LoVo (cell line): ENCODE results near the gene DVL1.
A peak's percentile ranks its signal among the peaks of the same experiment; 100 is the strongest.
"Not testable (repeated sequence)": the region's sequence is repeated elsewhere in the genome, so short reads cannot be mapped to it uniquely, and the experiment has no call there.

Source experiments
- DNase-seq: peaks from one replicate; pipeline ENCODE4 v3.0.0-alpha.2; 2016; ENCODE audit warnings: low spot score

DVL1 gene

GRCh38 chr1:1349256-1350012 lies at the start of gene DVL1:
DVL1 (minus strand) TSS chr1:1349418; CDS start chr1:1349065, 353 bp downstream.
- DNase-seq, result peak; percentile 75

- DNase-seq, result no peak
These were observed 49.5 kb upstream of the DVL1 start for GRCh38 chr1:1398677-1399186.

GRCh38 chr1:1397839-1398523 lies 48.8 kb upstream of the DVL1 start:
- no peak for DNase-seq

GRCh38 chr1:1395166-1395565 lies 45.9 kb upstream of the DVL1 start:
- no peak for DNase-seq

- DNase-seq, result no peak
These were observed 44.9 kb upstream of the DVL1 start for GRCh38 chr1:1394116-1394515.

- no peak for DNase-seq
These were observed 44.2 kb upstream of the DVL1 start for GRCh38 chr1:1393428-1393827.

- no peak for DNase-seq
These were observed 43.8 kb upstream of the DVL1 start for GRCh38 chr1:1393014-1393413.

- DNase-seq, result no peak
These were observed 42.0 kb upstream of the DVL1 start for GRCh38 chr1:1391225-1391624.

- DNase-seq, result no peak
These were observed 41.5 kb upstream of the DVL1 start for GRCh38 chr1:1390675-1391074.

GRCh38 chr1:1388078-1388472 lies 38.9 kb upstream of the DVL1 start:
- no peak for DNase-seq

GRCh38 chr1:1387098-1388077 lies 38.2 kb upstream of the DVL1 start:
- DNase-seq, result no peak

- no peak for DNase-seq
These were observed 36.7 kb upstream of the DVL1 start for GRCh38 chr1:1385931-1386330.

- not testable (repeated sequence) for DNase-seq
These were observed 36.1 kb upstream of the DVL1 start for GRCh38 chr1:1385339-1385738.

GRCh38 chr1:1381294-1381693 lies 32.1 kb upstream of the DVL1 start:
- no peak for DNase-seq

GRCh38 chr1:1380860-1381259 lies 31.6 kb upstream of the DVL1 start:
- no peak for DNase-seq

GRCh38 chr1:1377540-1378205 lies 28.5 kb upstream of the DVL1 start:
- DNase-seq, result no peak

GRCh38 chr1:1376551-1377226 lies 27.5 kb upstream of the DVL1 start:
- no peak for DNase-seq

GRCh38 chr1:1374929-1375662 lies 25.9 kb upstream of the DVL1 start, which contains the start of gene AURKAIP1:
AURKAIP1 (minus strand) TSS chr1:1375207; CDS start chr1:1374756, 451 bp downstream.
- peak; percentile 99 for DNase-seq

GRCh38 chr1:1374589-1374928 lies 25.3 kb upstream of the DVL1 start:
- DNase-seq, result no peak

- no peak for DNase-seq
These were observed 24.8 kb upstream of the DVL1 start for GRCh38 chr1:1373815-1374588.
